ENCODE results near the gene MS4A7. TPM values are rescaled to one million over a fixed set of nuclear protein-coding genes. Genes with fewer than 3 reads are reported as not detected.

The MS4A7 gene
- total RNA-seq, 1 donor: 0.36 TPM

DNA sequence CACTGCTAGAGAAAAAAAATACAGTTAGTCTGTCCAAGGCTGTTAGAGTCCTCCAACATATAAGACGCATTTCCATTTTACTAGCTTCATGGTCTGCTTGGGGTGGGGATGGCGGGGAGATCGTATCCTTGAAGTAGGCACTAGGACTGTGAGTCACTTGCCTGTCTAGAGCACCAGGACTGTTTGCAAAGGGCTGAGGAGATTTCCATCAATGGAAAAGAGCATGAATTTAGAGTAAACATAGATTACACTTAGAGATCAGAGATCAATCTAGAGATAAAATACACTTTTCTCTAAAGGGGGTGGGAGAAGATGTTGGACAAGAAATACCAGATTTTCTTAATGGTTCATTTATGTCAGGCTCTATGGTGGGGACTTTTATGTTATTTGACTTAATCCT is 1.7 kb upstream of the MS4A7 start:
- no peaks in the 10 kb centered on the region for H3K79me2 ChIP-seq (ENCODE audit: insufficient read depth, low read length)
- TF ChIP-seq, protein P1, sequence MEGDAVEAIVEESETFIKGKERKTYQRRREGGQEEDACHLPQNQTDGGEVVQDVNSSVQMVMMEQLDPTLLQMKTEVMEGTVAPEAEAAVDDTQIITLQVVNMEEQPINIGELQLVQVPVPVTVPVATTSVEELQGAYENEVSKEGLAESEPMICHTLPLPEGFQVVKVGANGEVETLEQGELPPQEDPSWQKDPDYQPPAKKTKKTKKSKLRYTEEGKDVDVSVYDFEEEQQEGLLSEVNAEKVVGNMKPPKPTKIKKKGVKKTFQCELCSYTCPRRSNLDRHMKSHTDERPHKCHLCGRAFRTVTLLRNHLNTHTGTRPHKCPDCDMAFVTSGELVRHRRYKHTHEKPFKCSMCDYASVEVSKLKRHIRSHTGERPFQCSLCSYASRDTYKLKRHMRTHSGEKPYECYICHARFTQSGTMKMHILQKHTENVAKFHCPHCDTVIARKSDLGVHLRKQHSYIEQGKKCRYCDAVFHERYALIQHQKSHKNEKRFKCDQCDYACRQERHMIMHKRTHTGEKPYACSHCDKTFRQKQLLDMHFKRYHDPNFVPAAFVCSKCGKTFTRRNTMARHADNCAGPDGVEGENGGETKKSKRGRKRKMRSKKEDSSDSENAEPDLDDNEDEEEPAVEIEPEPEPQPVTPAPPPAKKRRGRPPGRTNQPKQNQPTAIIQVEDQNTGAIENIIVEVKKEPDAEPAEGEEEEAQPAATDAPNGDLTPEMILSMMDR (IDR thresholded peaks at IDR 0.05; ENCODE audit: extremely low read depth, low read depth, low read length): no peak

DNA sequence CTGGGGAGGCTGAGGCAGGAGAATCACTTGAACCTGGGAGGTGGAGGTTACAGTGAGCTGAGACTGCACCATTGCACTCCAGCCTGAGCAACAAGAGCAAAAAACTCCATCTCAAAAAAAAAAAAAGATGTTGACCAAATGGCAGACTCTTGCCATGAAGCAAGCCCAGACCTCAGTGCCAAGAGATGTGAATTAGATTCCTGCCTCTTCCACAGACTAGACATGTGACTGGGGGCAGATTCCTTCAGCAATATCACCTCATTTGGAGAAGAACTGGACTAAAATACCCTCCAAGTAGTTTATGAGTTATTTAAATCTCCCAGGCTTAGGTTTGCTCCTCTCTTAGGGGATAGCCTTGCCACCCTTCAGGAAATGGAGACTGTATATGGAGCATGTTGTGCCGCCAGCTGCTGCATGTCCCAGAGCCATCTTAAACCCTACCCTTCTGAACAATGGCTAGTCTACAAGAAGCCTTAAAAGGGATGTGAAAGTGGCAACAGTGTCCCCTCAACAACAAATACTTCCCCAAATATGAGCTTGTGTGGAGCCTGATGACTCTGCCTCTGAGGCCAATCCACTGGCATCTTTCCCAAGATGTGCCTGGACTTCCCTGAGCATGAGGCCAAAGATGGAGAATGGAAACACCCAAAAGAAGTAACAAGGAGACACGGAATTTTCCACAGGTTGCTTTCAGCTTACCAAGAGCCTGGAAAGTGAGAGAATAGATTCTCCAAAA is 763 bp upstream of the MS4A7 start:
- TF ChIP-seq, protein P1 (IDR thresholded peaks at IDR 0.05; ENCODE audit: extremely low read depth, low read depth, low read length): no peak
- H3K79me2 ChIP-seq (ENCODE audit: insufficient read depth, low read length): no peaks in the 10 kb centered on the region
- no peak overlapping the region for H3K4me2 ChIP-seq (ENCODE audit: insufficient read depth, low read length)
- H3K36me3 ChIP-seq (ENCODE audit: insufficient read depth, low read length): no peaks in the 10 kb centered on the region
- no peak overlapping the region for H2AFZ ChIP-seq (ENCODE audit: low read length)
- no peak overlapping the region for H3K27ac ChIP-seq (ENCODE audit: low read depth, low read length)
- H3K9me3 ChIP-seq (ENCODE audit: low read depth, low read length): no peaks in the 10 kb centered on the region
- H3K4me1 ChIP-seq (ENCODE audit: insufficient read depth, low read length): no peaks in the 10 kb centered on the region
- no peak overlapping the region for H3K4me3 ChIP-seq (ENCODE audit: insufficient read depth, low read length)
- DNase-seq (ENCODE audit: insufficient read length, low spot score, missing footprints): peak; percentile 46
- H4K20me1 ChIP-seq (ENCODE audit: insufficient read depth, low read length): no peaks in the 10 kb centered on the region
- no peaks in the 10 kb centered on the region for H3K27me3 ChIP-seq (ENCODE audit: insufficient read depth, low read length)

More for the DNA sequence above, 1.7 kb upstream of the MS4A7 start:
- DNase-seq (ENCODE audit: insufficient read length, low spot score, missing footprints): no peak
- Histone ChIP-seq H3K4me2 (ENCODE audit: insufficient read depth, low read length) (no peak overlapping the region), H3K4me3 (ENCODE audit: insufficient read depth, low read length) (no peak overlapping the region), H3K36me3 (ENCODE audit: insufficient read depth, low read length) (no peaks in the 10 kb centered on the region), H3K9me3 (ENCODE audit: low read depth, low read length) (no peaks in the 10 kb centered on the region), H2AFZ (ENCODE audit: low read length) (no peak overlapping the region), H4K20me1 (ENCODE audit: insufficient read depth, low read length) (no peaks in the 10 kb centered on the region), H3K4me1 (ENCODE audit: insufficient read depth, low read length) (no peaks in the 10 kb centered on the region), H3K27ac (ENCODE audit: low read depth, low read length) (no peak overlapping the region), H3K27me3 (ENCODE audit: insufficient read depth, low read length) (no peaks in the 10 kb centered on the region)

DNA sequence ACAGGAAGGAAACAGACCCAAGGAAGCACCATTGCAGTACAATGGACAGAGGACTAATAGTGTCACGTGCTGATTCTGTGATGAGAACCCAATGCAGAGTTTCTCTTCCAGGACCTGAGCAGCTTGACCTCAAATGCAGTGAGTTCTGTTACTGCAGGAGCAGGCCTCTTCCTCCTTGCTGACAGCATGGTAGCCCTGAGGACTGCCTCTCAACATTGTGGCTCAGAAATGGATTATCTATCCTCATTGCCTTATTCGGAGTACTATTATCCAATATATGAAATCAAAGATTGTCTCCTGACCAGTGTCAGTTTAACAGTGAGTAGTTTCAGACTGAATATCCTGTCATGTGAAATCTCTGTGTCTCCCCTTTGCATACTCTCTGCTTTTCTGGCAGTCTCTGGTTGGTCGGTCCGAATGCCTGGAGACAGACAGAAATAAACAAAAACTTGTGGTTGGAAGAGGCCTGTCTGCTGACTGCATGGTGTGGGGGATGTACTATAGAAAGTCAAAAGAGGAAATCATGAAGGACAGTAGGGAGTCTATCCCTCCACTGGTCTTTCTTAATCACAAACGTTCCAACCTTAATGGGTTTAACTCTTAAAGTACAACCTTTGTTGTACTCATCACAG is 11.1 kb downstream of the MS4A7 start:
- H2AFZ ChIP-seq (ENCODE audit: low read length): no peak overlapping the region
- TF ChIP-seq, protein P1 (IDR thresholded peaks at IDR 0.05; ENCODE audit: extremely low read depth, low read depth, low read length): no peak
- no peaks in the 10 kb centered on the region for H3K79me2 ChIP-seq (ENCODE audit: insufficient read depth, low read length)
- H3K4me3 ChIP-seq (ENCODE audit: insufficient read depth, low read length): no peak overlapping the region
- H3K4me2 ChIP-seq (ENCODE audit: insufficient read depth, low read length): no peak overlapping the region
- no peaks in the 10 kb centered on the region for H3K27me3 ChIP-seq (ENCODE audit: insufficient read depth, low read length)
- H3K9me3 ChIP-seq (ENCODE audit: low read depth, low read length): peaks cover 2% of the 10 kb centered on the region
- no peaks in the 10 kb centered on the region for H3K4me1 ChIP-seq (ENCODE audit: insufficient read depth, low read length)
- no peak overlapping the region for H3K27ac ChIP-seq (ENCODE audit: low read depth, low read length)
- DNase-seq (ENCODE audit: insufficient read length, low spot score, missing footprints): no peak
- H3K36me3 ChIP-seq (ENCODE audit: insufficient read depth, low read length): no peaks in the 10 kb centered on the region
- H4K20me1 ChIP-seq (ENCODE audit: insufficient read depth, low read length): no peaks in the 10 kb centered on the region

DNA sequence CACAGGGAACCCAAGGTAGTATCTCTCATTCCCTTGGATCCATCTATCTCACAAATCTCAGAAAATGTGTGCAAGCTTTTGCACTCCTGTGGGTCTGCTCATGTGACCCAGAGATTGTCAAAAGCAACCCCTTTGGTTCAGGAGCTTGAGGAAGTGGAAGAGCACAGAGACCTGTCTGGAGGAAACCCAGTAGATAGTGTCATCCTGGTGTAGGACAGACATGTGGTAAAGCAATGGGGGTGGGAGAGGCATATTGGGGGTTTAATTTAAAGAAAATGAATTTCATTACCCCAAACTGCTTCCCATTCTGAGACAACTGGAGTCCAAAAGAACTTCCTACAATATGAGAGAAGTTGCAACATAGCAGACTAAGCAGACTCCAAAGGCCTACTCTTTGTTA is 12.1 kb downstream of the MS4A7 start:
- TF ChIP-seq, protein P1 (IDR thresholded peaks at IDR 0.05; ENCODE audit: extremely low read depth, low read depth, low read length): no peak
- no peak overlapping the region for H3K27ac ChIP-seq (ENCODE audit: low read depth, low read length)
- H3K9me3 ChIP-seq (ENCODE audit: low read depth, low read length): peaks cover 2% of the 10 kb centered on the region
- no peaks in the 10 kb centered on the region for H3K36me3 ChIP-seq (ENCODE audit: insufficient read depth, low read length)
- H4K20me1 ChIP-seq (ENCODE audit: insufficient read depth, low read length): no peaks in the 10 kb centered on the region
- H3K79me2 ChIP-seq (ENCODE audit: insufficient read depth, low read length): no peaks in the 10 kb centered on the region
- no peak overlapping the region for H2AFZ ChIP-seq (ENCODE audit: low read length)
- no peak overlapping the region for H3K4me2 ChIP-seq (ENCODE audit: insufficient read depth, low read length)
- H3K4me1 ChIP-seq (ENCODE audit: insufficient read depth, low read length): no peaks in the 10 kb centered on the region
- DNase-seq (ENCODE audit: insufficient read length, low spot score, missing footprints): no peak
- H3K27me3 ChIP-seq (ENCODE audit: insufficient read depth, low read length): no peaks in the 10 kb centered on the region
- H3K4me3 ChIP-seq (ENCODE audit: insufficient read depth, low read length): no peak overlapping the region
